CD14-positive monocyte (primary cell): ENCODE data around the gene ITGAL. TPM values are rescaled to one million over a fixed set of nuclear protein-coding genes. Genes with fewer than 3 reads are reported as not detected.
A peak's percentile ranks its signal among the peaks of the same experiment; 100 is the strongest.

Experiments
- DNase-seq, 3 donors: peaks; one replicate each; pipeline ENCODE4 v3.0.0-alpha.2; 2011 to 2022
- H2AFZ ChIP-seq: 2 replicates; pipeline ENCODE4 v1.6.0; 2012; ENCODE audit warnings: mild to moderate bottlenecking, low read depth, low read length, inconsistent platforms; ENCODE audit not compliant: insufficient read depth, poor library complexity, severe bottlenecking
- H3K27ac ChIP-seq, 2 donors: 1 replicate in 1 of 2; 2 replicates in 1 of 2; pipeline ENCODE4 v1.5.1; 2012 to 2013; ENCODE audit warnings: low read length in 2 of 2, control low read depth in 1 of 2, inconsistent platforms in 1 of 2, low read depth in 1 of 2, mild to moderate bottlenecking in 1 of 2
- H3K27me3 ChIP-seq, 2 donors: one replicate each; pipeline versions ENCODE4 v1.6.0 to v1.6.1; 2011 to 2013; ENCODE audit warnings: low read length in 2 of 2; ENCODE audit not compliant: control insufficient read depth in 2 of 2, insufficient read depth in 2 of 2
- H3K36me3 ChIP-seq, 2 donors: replicated peaks in 1 of 2; 1 replicate in 1 of 2; 2 replicates in 1 of 2; pipeline versions ENCODE4 v1.5.1 to v1.6.1; 2012 to 2013; ENCODE audit warnings: low read length in 2 of 2, control low read depth in 1 of 2, inconsistent platforms in 1 of 2, mild to moderate bottlenecking in 1 of 2; ENCODE audit not compliant: insufficient read depth in 2 of 2, control insufficient read depth in 1 of 2
- H3K4me1 ChIP-seq, 2 donors: 1 replicate in 1 of 2; 2 replicates in 1 of 2; pipeline versions ENCODE4 v1.5.1 to v1.6.1; 2012 to 2013; ENCODE audit warnings: low read length in 2 of 2, control low read depth in 1 of 2, inconsistent platforms in 1 of 2, mild to moderate bottlenecking in 1 of 2, moderate library complexity in 1 of 2; ENCODE audit not compliant: insufficient read depth in 2 of 2, control insufficient read depth in 1 of 2
- H3K4me2 ChIP-seq: replicated peaks from 2 replicates; pipeline ENCODE3; 2012; ENCODE audit warnings: low read length, moderate library complexity, mild to moderate bottlenecking; ENCODE audit not compliant: poor library complexity, severe bottlenecking; ENCODE audit errors: extremely low read depth
- H3K4me3 ChIP-seq, 3 experiments: fragments of 200-600 bp in 1 of 3; sonication (generic) in 1 of 3; replicated peaks in 1 of 3; 1 replicate in 2 of 3; 2 replicates in 1 of 3; pipeline ENCODE4 v1.5.1; 2011 to 2013; ENCODE audit warnings: low read length in 3 of 3, mild to moderate bottlenecking in 3 of 3, control low read depth in 2 of 3, low read depth in 2 of 3, inconsistent platforms in 1 of 3, moderate library complexity in 1 of 3
- H3K79me2 ChIP-seq: 2 replicates; pipeline ENCODE4 v1.6.0; 2012; ENCODE audit warnings: mild to moderate bottlenecking, control low read depth, inconsistent platforms, low read length, moderate library complexity; ENCODE audit not compliant: insufficient read depth
- H3K9ac ChIP-seq: 2 replicates; pipeline ENCODE4 v1.6.0; 2017; ENCODE audit warnings: low read length, mild to moderate bottlenecking; ENCODE audit not compliant: insufficient read depth, poor library complexity, severe bottlenecking
- H3K9me3 ChIP-seq, 2 donors: replicated peaks in 1 of 2; 1 replicate in 1 of 2; 2 replicates in 1 of 2; pipeline versions ENCODE4 v1.5.1 to v1.6.1; 2012 to 2013; ENCODE audit warnings: low read length in 2 of 2, control low read depth in 1 of 2; ENCODE audit not compliant: control insufficient read depth in 1 of 2, insufficient read depth in 1 of 2
- H4K20me1 ChIP-seq: 2 replicates; pipeline ENCODE4 v1.6.0; 2012; ENCODE audit warnings: mild to moderate bottlenecking, low read length, control low read depth, moderate library complexity; ENCODE audit not compliant: insufficient read depth
- H3K27ac Mint-ChIP-seq, 7 donors: one replicate each; pipeline ENCODE4 v1.8.0; 2020; ENCODE audit warnings: mild to moderate bottlenecking in 7 of 7, mixed read lengths in 7 of 7, moderate library complexity in 6 of 7, inconsistent platforms in 2 of 7
- H3K27me3 Mint-ChIP-seq, 3 donors: one replicate each; pipeline ENCODE4 v1.8.0; 2021 to 2022; ENCODE audit warnings: low read depth in 3 of 3, mild to moderate bottlenecking in 3 of 3, mixed read lengths in 3 of 3, moderate library complexity in 3 of 3, inconsistent platforms in 1 of 3
- H3K36me3 Mint-ChIP-seq, 2 donors: one replicate each; pipeline ENCODE4 v1.8.0; 2020; ENCODE audit warnings: mixed read lengths in 2 of 2, inconsistent platforms in 1 of 2, mild to moderate bottlenecking in 1 of 2
- H3K4me1 Mint-ChIP-seq: one replicate; pipeline ENCODE4 v1.8.0; 2020; ENCODE audit warnings: mild to moderate bottlenecking, mixed read lengths
- H3K4me3 Mint-ChIP-seq, 2 donors: one replicate each; pipeline ENCODE4 v1.8.0; 2020; ENCODE audit warnings: mild to moderate bottlenecking in 2 of 2, mixed read lengths in 2 of 2, moderate library complexity in 1 of 2
- H3K9me3 Mint-ChIP-seq, 7 donors: one replicate each; pipeline ENCODE4 v1.8.0; 2020 to 2022; ENCODE audit warnings: mixed read lengths in 7 of 7, mild to moderate bottlenecking in 6 of 7, moderate library complexity in 6 of 7, inconsistent platforms in 2 of 7
- CTCF ChIP-seq: fragments of 200-600 bp; IDR thresholded peaks from one replicate; pipeline ENCODE4 v1.8.0; 2022; ENCODE audit warnings: antibody characterized with exemption, mild to moderate bottlenecking
- WGBS: methylation state at CpG from one replicate; pipeline ENCODE4 v1.1.5; 2013; ENCODE audit warnings: missing lambda C conversion rate; ENCODE audit not compliant: insufficient coverage; 5-methylcytosine and 5-hydroxymethylcytosine counted together
- intact Hi-C, 2 donors: fragments of 100-400 bp; cut with micrococcal nuclease; formaldehyde crosslinking; loops; one replicate each; pipeline versions ENCODE4 v1.15.0 to v1.15.1; 2023
- polyA plus RNA-seq, 3 donors: library from polyadenylated mRNA; depleted of rRNA in 1 of 3; unstranded in 2 of 3; stranded (reverse) in 1 of 3; fragments of 300-500 nt in 2 of 3; fragments of >200 nt in 1 of 3; fragmentation: Illumina TruSeq in 2 of 3; gene quantifications; 1 replicate in 2 of 3; 2 replicates in 1 of 3; pipeline ENCODE4 v1.2.3, GENCODE V29; 2012 to 2021

The ITGAL gene
- polyA plus RNA-seq, 3 donors = 56.8 to 474 (median 109) TPM

- Histone ChIP-seq H3K36me3 (peaks cover 95 to 99% of the 10 kb centered on the region in 2 donors), H4K20me1 (peaks cover 98% of the 10 kb centered on the region), H3K79me2 (peaks cover 41% of the 10 kb centered on the region), H3K27me3 (no peaks in the 10 kb centered on the region), H3K9me3 (no peaks in the 10 kb centered on the region), H3K9ac (no peak overlapping the region), H3K4me2 (no peak overlapping the region), H3K4me1 (no peaks in the 10 kb centered on the region), H3K4me3 (no peak overlapping the region), H3K27ac (no peak overlapping the region), H2AFZ (no peak overlapping the region)
- Mint-ChIP-seq H3K27ac (peak overlapping the region in 4 of 7 donors; percentile 27 to 80 (median 56)), H3K9me3 (no peaks in the 10 kb centered on the region), H3K4me3 (no peak overlapping the region), H3K36me3 (peaks cover 77 to 97% of the 10 kb centered on the region in 2 donors), H3K4me1 (peaks cover 11% of the 10 kb centered on the region), H3K27me3 (peaks cover 0 to 2% (median 1%) of the 10 kb centered on the region in 3 donors)
- no peak for DNase-seq
- intact Hi-C loops = no loop called here
- no peak for TF ChIP-seq CTCF
- WGBS = 86% methylated on average over 4 of the region's 6 CpGs
Measured at GRCh38 chr16:30490210-30490609, 17.7 kb downstream of the ITGAL start.

- peak overlapping the region in 4 of 7 donors; percentile 24 to 77 (median 40) for H3K27ac Mint-ChIP-seq
- H3K36me3 Mint-ChIP-seq = peaks cover 75 to 95% of the 10 kb centered on the region in 2 donors
Measured at GRCh38 chr16:30491229-30491628, 18.7 kb downstream of the ITGAL start.

More at GRCh38 chr16:30491229-30491628, 18.7 kb downstream of the ITGAL start:
- Histone ChIP-seq H3K36me3 (peaks cover 95 to 97% of the 10 kb centered on the region in 2 donors), H3K9me3 (no peaks in the 10 kb centered on the region), H3K4me3 (no peak overlapping the region), H3K27me3 (no peaks in the 10 kb centered on the region), H3K27ac (peak overlapping the region in 1 of 2 donors; percentile 50), H4K20me1 (peaks cover 98% of the 10 kb centered on the region), H3K79me2 (peaks cover 36% of the 10 kb centered on the region), H3K9ac (no peak overlapping the region), H2AFZ (no peak overlapping the region), H3K4me1 (no peaks in the 10 kb centered on the region), H3K4me2 (no peak overlapping the region)
- H3K27me3 Mint-ChIP-seq = peaks cover 0 to 2% (median 1%) of the 10 kb centered on the region in 3 donors
- intact Hi-C loops = no loop called here
- TF ChIP-seq CTCF = no peak
- H3K9me3 Mint-ChIP-seq = no peaks in the 10 kb centered on the region
- 90% methylated on average over 1 of the region's 4 CpGs for WGBS
- H3K4me3 Mint-ChIP-seq = no peak overlapping the region
- DNase-seq = no peak
- peaks cover 11% of the 10 kb centered on the region for H3K4me1 Mint-ChIP-seq
